Karpas-422 (cell line): ENCODE data around the gene MLLT3. TPM values are rescaled to one million over a fixed set of nuclear protein-coding genes. Genes with fewer than 3 reads are reported as not detected.

Source experiments
- DNase-seq: peaks from one replicate; pipeline ENCODE4 v3.0.0-alpha.2; 2015
- H2AFZ ChIP-seq: fragments of 200-600 bp; sonication (generic); 2 replicates; pipeline ENCODE4 v1.6.1; 2014; ENCODE audit warnings: antibody characterized with exemption, low read length, mixed read lengths
- H3K27ac ChIP-seq: fragments of 200-600 bp; sonication (generic); 2 replicates; pipeline ENCODE4 v1.5.1; 2014; ENCODE audit warnings: mild to moderate bottlenecking, low read length, moderate library complexity
- H3K27me3 ChIP-seq: fragments of 200-600 bp; sonication (generic); 2 replicates; pipeline ENCODE4 v1.6.1; 2014; ENCODE audit warnings: low read length, mixed read lengths
- H3K36me3 ChIP-seq: fragments of 200-600 bp; sonication (generic); 2 replicates; pipeline ENCODE4 v1.6.1; 2014; ENCODE audit warnings: low read length, mixed read lengths; ENCODE audit not compliant: insufficient read depth
- H3K4me1 ChIP-seq: fragments of 200-600 bp; sonication (generic); 2 replicates; pipeline ENCODE4 v1.6.1; 2014; ENCODE audit warnings: mild to moderate bottlenecking, low read length, mixed read lengths
- H3K4me2 ChIP-seq: fragments of 200-600 bp; sonication (generic); 2 replicates; pipeline ENCODE4 v1.6.1; 2014; ENCODE audit warnings: low read length, low read depth, mild to moderate bottlenecking; ENCODE audit not compliant: poor library complexity, severe bottlenecking
- H3K4me3 ChIP-seq: fragments of 200-600 bp; sonication (generic); 2 replicates; pipeline ENCODE4 v1.5.1; 2014; ENCODE audit warnings: mild to moderate bottlenecking, antibody characterized with exemption, low read length, mixed read lengths
- H3K79me2 ChIP-seq: fragments of 200-600 bp; sonication (generic); 2 replicates; pipeline ENCODE4 v1.6.1; 2014; ENCODE audit warnings: mild to moderate bottlenecking, low read length, mixed read lengths
- H3K9ac ChIP-seq: fragments of 200-600 bp; sonication (generic); 2 replicates; pipeline ENCODE4 v1.6.0; 2014; ENCODE audit warnings: low read length
- H3K9me2 ChIP-seq: fragments of 200-600 bp; sonication (generic), shearing (Covaris generic); replicated peaks from 2 replicates; pipeline ENCODE4 v1.6.0; 2014; ENCODE audit warnings: mild to moderate bottlenecking, low read length, moderate library complexity; ENCODE audit not compliant: insufficient read depth
- H3K9me3 ChIP-seq: fragments of 300-700, 200-600 bp; sonication (generic); 2 replicates; pipeline ENCODE4 v1.6.1; 2014; ENCODE audit warnings: low read length, mixed read lengths
- H4K20me1 ChIP-seq: fragments of 200-600 bp; sonication (generic); 2 replicates; pipeline ENCODE4 v1.6.1; 2014; ENCODE audit warnings: mild to moderate bottlenecking, antibody characterized with exemption, low read length, low read depth; ENCODE audit not compliant: insufficient read depth
- total RNA-seq: library from RNA; depleted of rRNA; stranded (reverse); fragments of >200 nt; shearing (Covaris generic); gene quantifications from 2 replicates; pipeline ENCODE4 v1.2.3, GENCODE V29; 2014; ENCODE audit warnings: low replicate concordance

Gene MLLT3
- total RNA-seq, 1 experiment from 2014 or later = 5.8 TPM

GRCh38 chr9:20526500-20527319 lies 95.6 kb downstream of the MLLT3 start:
- no peak overlapping the region for H3K4me2 ChIP-seq
- no peak overlapping the region for H3K9ac ChIP-seq
- DNase-seq = no peak
- no peak overlapping the region for H3K4me3 ChIP-seq
- no peaks in the 10 kb centered on the region for H3K27me3 ChIP-seq
- no peaks in the 10 kb centered on the region for H3K9me2 ChIP-seq
- peaks cover 6% of the 10 kb centered on the region for H3K4me1 ChIP-seq
- H3K9me3 ChIP-seq = no peaks in the 10 kb centered on the region
- no peaks in the 10 kb centered on the region for H3K36me3 ChIP-seq
- H3K27ac ChIP-seq = no peak overlapping the region
- H2AFZ ChIP-seq = no peak overlapping the region
- no peaks in the 10 kb centered on the region for H3K79me2 ChIP-seq
- no peaks in the 10 kb centered on the region; the same call in 1 of the 2 replicates for H4K20me1 ChIP-seq

GRCh38 chr9:20524776-20525175 lies 97.5 kb downstream of the MLLT3 start:
- no peaks in the 10 kb centered on the region; the same call in 1 of the 2 replicates for H4K20me1 ChIP-seq
- H3K4me3 ChIP-seq = no peak overlapping the region
- H3K9me3 ChIP-seq = no peaks in the 10 kb centered on the region
- H3K27ac ChIP-seq = no peak overlapping the region
- no peak overlapping the region for H3K4me2 ChIP-seq
- no peaks in the 10 kb centered on the region for H3K9me2 ChIP-seq
- no peaks in the 10 kb centered on the region for H3K79me2 ChIP-seq
- H3K4me1 ChIP-seq = peaks cover 6% of the 10 kb centered on the region
- H2AFZ ChIP-seq = no peak overlapping the region
- no peaks in the 10 kb centered on the region for H3K27me3 ChIP-seq
- H3K9ac ChIP-seq = no peak overlapping the region
- peak; percentile 59 for DNase-seq
- no peaks in the 10 kb centered on the region for H3K36me3 ChIP-seq

GRCh38 chr9:20518737-20519136 lies 103.6 kb downstream of the MLLT3 start:
- H3K36me3 ChIP-seq = no peaks in the 10 kb centered on the region
- no peak overlapping the region for H3K27ac ChIP-seq
- H3K9me2 ChIP-seq = no peaks in the 10 kb centered on the region
- H4K20me1 ChIP-seq = 0 out of 2 replicates have a peak, but pooled peaks cover 4% of the 10 kb centered on the region
- H2AFZ ChIP-seq = no peak overlapping the region
- no peaks in the 10 kb centered on the region for H3K4me1 ChIP-seq
- H3K79me2 ChIP-seq = no peaks in the 10 kb centered on the region
- no peak overlapping the region for H3K4me3 ChIP-seq
- DNase-seq = no peak
- H3K9me3 ChIP-seq = no peaks in the 10 kb centered on the region
- no peak overlapping the region for H3K4me2 ChIP-seq
- no peak overlapping the region for H3K9ac ChIP-seq
- no peaks in the 10 kb centered on the region for H3K27me3 ChIP-seq

GRCh38 chr9:20513126-20513913 lies 109.0 kb downstream of the MLLT3 start:
- H2AFZ ChIP-seq = no peak overlapping the region
- H3K27me3 ChIP-seq = no peaks in the 10 kb centered on the region
- H3K4me2 ChIP-seq = no peak overlapping the region
- no peaks in the 10 kb centered on the region for H3K9me2 ChIP-seq
- no peaks in the 10 kb centered on the region for H3K79me2 ChIP-seq
- H3K4me1 ChIP-seq = peaks cover under 1% of the 10 kb centered on the region; the same call in 1 of the 2 replicates
- no peaks in the 10 kb centered on the region for H3K36me3 ChIP-seq
- no peaks in the 10 kb centered on the region for H3K9me3 ChIP-seq
- H3K9ac ChIP-seq = no peak overlapping the region
- 0 out of 2 replicates have a peak, but pooled peaks cover 4% of the 10 kb centered on the region for H4K20me1 ChIP-seq
- no peak overlapping the region for H3K27ac ChIP-seq
- H3K4me3 ChIP-seq = no peak overlapping the region
- no peak for DNase-seq

- Histone ChIP-seq H3K4me3 (no peak overlapping the region), H3K36me3 (no peaks in the 10 kb centered on the region), H3K9me3 (no peaks in the 10 kb centered on the region), H3K9me2 (no peaks in the 10 kb centered on the region), H3K4me1 (peaks cover 3% of the 10 kb centered on the region; the same call in 1 of the 2 replicates), H4K20me1 (0 out of 2 replicates have a peak, but pooled peaks cover 4% of the 10 kb centered on the region), H3K79me2 (no peaks in the 10 kb centered on the region), H2AFZ (no peak overlapping the region), H3K4me2 (no peak overlapping the region), H3K9ac (no peak overlapping the region), H3K27ac (no peak overlapping the region), H3K27me3 (no peaks in the 10 kb centered on the region)
- no peak for DNase-seq
These were observed 109.7 kb downstream of the MLLT3 start for GRCh38 chr9:20512636-20513035.

- no peaks in the 10 kb centered on the region for H3K9me3 ChIP-seq
- H3K27ac ChIP-seq = no peak overlapping the region
- H3K27me3 ChIP-seq = no peaks in the 10 kb centered on the region
- no peak overlapping the region for H2AFZ ChIP-seq
- H4K20me1 ChIP-seq = 0 out of 2 replicates have a peak, but pooled peaks cover 4% of the 10 kb centered on the region
- no peak overlapping the region for H3K9ac ChIP-seq
- DNase-seq = no peak
- H3K4me1 ChIP-seq = peaks cover 9% of the 10 kb centered on the region
- H3K9me2 ChIP-seq = no peaks in the 10 kb centered on the region
- H3K79me2 ChIP-seq = no peaks in the 10 kb centered on the region
- no peak overlapping the region for H3K4me3 ChIP-seq
- no peak overlapping the region for H3K4me2 ChIP-seq
- no peaks in the 10 kb centered on the region for H3K36me3 ChIP-seq
These were observed 110.2 kb downstream of the MLLT3 start for GRCh38 chr9:20512106-20512505.

- H3K9ac ChIP-seq = no peak overlapping the region
These were observed 110.6 kb downstream of the MLLT3 start for GRCh38 chr9:20511686-20512085.

GRCh38 chr9:20509466-20509865 lies 112.8 kb downstream of the MLLT3 start:
- H3K4me2 ChIP-seq = no peak overlapping the region
- no peaks in the 10 kb centered on the region for H3K9me3 ChIP-seq
- no peaks in the 10 kb centered on the region for H3K79me2 ChIP-seq
- DNase-seq = no peak
- H3K4me3 ChIP-seq = no peak overlapping the region
- no peak overlapping the region for H3K27ac ChIP-seq
- H3K9ac ChIP-seq = no peak overlapping the region
- H2AFZ ChIP-seq = no peak overlapping the region
- no peaks in the 10 kb centered on the region for H3K36me3 ChIP-seq
- H4K20me1 ChIP-seq = no peaks in the 10 kb centered on the region
- H3K27me3 ChIP-seq = no peaks in the 10 kb centered on the region
- peaks cover 9% of the 10 kb centered on the region for H3K4me1 ChIP-seq
- no peaks in the 10 kb centered on the region for H3K9me2 ChIP-seq

More at GRCh38 chr9:20511686-20512085, 110.6 kb downstream of the MLLT3 start:
- Histone ChIP-seq H3K27me3 (no peaks in the 10 kb centered on the region), H2AFZ (no peak overlapping the region), H3K36me3 (no peaks in the 10 kb centered on the region), H4K20me1 (0 out of 2 replicates have a peak, but pooled peaks cover 4% of the 10 kb centered on the region), H3K4me2 (no peak overlapping the region), H3K4me3 (no peak overlapping the region), H3K4me1 (peaks cover 9% of the 10 kb centered on the region), H3K9me3 (no peaks in the 10 kb centered on the region), H3K27ac (no peak overlapping the region), H3K9me2 (no peaks in the 10 kb centered on the region), H3K79me2 (no peaks in the 10 kb centered on the region)
- peak; percentile 46 for DNase-seq
